Brain microvascular endothelial cell (primary cell): Measurements from ENCODE around the gene TMC5.

Experiments
- DNase-seq: peaks from one replicate; pipeline ENCODE4 v3.0.0-alpha.2; 2020
- H3K27ac ChIP-seq: fragments of 250-450 bp; sonication (Bioruptor Pico); 2 replicates; pipeline ENCODE4 v1.5.1; 2020; ENCODE audit warnings: mild to moderate bottlenecking, moderate library complexity
- H3K27me3 ChIP-seq: fragments of 250-450 bp; sonication (Bioruptor Pico); replicated peaks from 2 replicates; pipeline ENCODE4 v1.5.1; 2020; ENCODE audit warnings: mild to moderate bottlenecking
- H3K36me3 ChIP-seq: fragments of 250-450 bp; sonication (Bioruptor Pico); replicated peaks from 2 replicates; pipeline ENCODE4 v1.5.1; 2020; ENCODE audit warnings: mild to moderate bottlenecking
- H3K4me3 ChIP-seq: 2 replicates; pipeline ENCODE4 v1.5.1; 2011; ENCODE audit warnings: low read depth, mild to moderate bottlenecking, control low read depth, low read length, moderate library complexity
- in situ Hi-C: cut with HindIII; loops from 2 replicates; pipeline ENCODE4 v1.10.0; 2017; ENCODE audit warnings: low sequenced_read_pairs, low pct_ligation_motif_present
- TF ChIP-seq, protein P1 (sequence below): IDR thresholded peaks from 2 replicates; pipeline ENCODE4 v1.5.1; 2011; ENCODE audit warnings: low read depth, mild to moderate bottlenecking, moderate library complexity, low read length, control low read depth, inconsistent platforms; ENCODE audit errors: missing control alignments

TMC5 gene

DNA sequence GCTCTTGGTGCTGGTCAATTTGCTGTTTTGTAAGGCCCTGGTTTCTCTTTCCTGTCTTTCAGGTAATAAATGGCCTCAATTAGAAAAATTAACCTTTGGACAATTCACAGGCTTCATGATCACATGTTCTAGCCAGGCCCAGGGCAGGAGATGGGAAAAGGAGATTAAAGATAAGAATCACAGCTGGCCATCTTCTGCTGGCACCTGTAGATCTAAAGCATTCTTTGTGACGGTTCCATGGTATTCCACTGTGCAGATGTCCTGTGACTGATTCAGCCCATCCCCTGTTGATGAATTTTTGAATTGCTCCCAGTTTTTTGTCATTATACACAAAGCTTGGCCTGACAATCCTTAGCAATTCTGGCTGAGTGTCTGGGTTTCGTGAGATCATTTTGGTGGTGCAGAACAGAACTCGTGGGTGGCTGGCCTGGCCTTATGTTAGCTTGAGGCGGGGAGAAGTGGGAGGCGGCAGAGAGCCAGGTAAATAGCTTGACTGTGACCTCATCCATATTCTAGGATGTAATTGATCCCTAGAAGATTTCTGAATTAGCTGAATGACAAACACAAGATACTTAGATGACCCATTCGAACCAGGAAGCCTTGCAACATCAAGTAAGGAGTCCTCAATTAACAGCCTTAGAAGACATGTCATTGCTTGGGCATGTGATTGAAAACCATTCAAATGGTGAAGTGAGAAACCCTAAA is 14.1 kb downstream of the TMC5 start:
- H3K36me3 ChIP-seq, result no peaks in the 10 kb centered on the region
- H3K27me3 ChIP-seq, result no peaks in the 10 kb centered on the region
- H3K27ac ChIP-seq, result no peak overlapping the region
- H3K4me3 ChIP-seq, result no peak overlapping the region
- in situ Hi-C loops, result no loop called here
- TF ChIP-seq, protein P1, sequence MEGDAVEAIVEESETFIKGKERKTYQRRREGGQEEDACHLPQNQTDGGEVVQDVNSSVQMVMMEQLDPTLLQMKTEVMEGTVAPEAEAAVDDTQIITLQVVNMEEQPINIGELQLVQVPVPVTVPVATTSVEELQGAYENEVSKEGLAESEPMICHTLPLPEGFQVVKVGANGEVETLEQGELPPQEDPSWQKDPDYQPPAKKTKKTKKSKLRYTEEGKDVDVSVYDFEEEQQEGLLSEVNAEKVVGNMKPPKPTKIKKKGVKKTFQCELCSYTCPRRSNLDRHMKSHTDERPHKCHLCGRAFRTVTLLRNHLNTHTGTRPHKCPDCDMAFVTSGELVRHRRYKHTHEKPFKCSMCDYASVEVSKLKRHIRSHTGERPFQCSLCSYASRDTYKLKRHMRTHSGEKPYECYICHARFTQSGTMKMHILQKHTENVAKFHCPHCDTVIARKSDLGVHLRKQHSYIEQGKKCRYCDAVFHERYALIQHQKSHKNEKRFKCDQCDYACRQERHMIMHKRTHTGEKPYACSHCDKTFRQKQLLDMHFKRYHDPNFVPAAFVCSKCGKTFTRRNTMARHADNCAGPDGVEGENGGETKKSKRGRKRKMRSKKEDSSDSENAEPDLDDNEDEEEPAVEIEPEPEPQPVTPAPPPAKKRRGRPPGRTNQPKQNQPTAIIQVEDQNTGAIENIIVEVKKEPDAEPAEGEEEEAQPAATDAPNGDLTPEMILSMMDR, result no peak
- DNase-seq, result no peak

DNA sequence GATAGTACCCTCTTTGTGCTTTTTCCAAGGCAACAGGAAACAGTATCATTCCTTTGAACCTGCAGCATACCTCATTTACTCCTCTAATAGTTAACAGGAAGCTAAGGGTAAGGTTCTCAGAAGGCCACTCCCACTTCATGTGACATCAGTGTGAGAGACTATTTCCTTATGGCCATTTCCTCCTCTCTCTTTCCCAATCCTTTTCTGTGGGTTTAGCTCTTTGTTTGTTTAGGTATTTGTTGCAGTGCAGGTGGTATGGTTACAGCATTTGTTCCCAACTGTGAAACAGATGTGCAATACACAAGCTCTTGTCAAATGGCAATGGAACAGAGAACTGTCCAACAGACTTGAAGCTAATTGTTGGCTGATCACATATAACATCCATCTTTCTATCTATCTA is 14.7 kb downstream of the TMC5 start:
- Histone ChIP-seq H3K36me3 (no peaks in the 10 kb centered on the region), H3K27ac (no peak overlapping the region), H3K27me3 (no peaks in the 10 kb centered on the region), H3K4me3 (no peak overlapping the region)
- in situ Hi-C loops, result no loop called here
- DNase-seq, result no peak
- TF ChIP-seq, protein P1, result no peak

DNA sequence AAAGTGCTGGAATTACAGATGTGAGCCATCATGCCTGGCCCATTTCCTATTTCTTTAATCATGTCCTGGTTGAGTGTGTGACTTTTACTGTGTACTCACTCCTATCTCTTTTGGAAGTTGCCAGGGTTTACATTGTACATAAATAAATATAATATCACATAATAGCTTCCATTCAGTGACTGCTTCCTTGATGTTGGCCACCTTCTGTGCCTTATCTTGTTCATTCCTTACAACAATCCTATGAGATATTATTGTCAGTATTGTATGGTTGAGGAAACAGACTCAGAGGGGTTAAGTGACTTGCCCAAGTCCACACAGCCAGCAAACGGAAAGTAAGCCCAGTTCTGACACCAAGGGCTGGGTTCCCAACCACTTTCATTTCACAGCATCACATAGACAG is 16.9 kb downstream of the TMC5 start:
- DNase-seq, result no peak
- in situ Hi-C loops, result no loop called here
- TF ChIP-seq, protein P1, result no peak
- H3K27me3 ChIP-seq, result no peaks in the 10 kb centered on the region
- H3K27ac ChIP-seq, result no peak overlapping the region
- no peak overlapping the region for H3K4me3 ChIP-seq
- H3K36me3 ChIP-seq, result no peaks in the 10 kb centered on the region

DNA sequence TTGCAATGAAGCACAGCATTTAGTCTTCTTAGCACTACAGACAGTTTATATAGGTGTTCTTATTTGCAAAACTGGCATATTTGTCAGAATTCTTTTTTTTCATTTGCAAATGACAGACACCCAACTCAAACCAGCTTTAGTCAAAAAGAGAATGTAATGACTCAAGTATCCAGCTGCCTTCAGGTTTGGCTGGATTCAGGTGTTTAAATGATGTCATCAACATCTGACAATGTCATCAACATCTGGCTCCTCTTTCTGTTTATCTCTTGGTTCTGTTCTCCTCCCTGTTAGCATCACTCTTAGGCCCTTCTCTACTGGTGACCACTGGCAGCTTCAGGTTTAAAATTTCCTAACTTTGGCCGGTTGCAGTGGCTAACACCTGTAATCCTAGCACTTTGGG is 18.9 kb downstream of the TMC5 start:
- H3K4me3 ChIP-seq, result no peak overlapping the region
- in situ Hi-C loops, result no loop called here
- TF ChIP-seq, protein P1, result no peak
- no peak for DNase-seq
- H3K36me3 ChIP-seq, result no peaks in the 10 kb centered on the region
- no peaks in the 10 kb centered on the region for H3K27me3 ChIP-seq
- no peak overlapping the region for H3K27ac ChIP-seq

DNA sequence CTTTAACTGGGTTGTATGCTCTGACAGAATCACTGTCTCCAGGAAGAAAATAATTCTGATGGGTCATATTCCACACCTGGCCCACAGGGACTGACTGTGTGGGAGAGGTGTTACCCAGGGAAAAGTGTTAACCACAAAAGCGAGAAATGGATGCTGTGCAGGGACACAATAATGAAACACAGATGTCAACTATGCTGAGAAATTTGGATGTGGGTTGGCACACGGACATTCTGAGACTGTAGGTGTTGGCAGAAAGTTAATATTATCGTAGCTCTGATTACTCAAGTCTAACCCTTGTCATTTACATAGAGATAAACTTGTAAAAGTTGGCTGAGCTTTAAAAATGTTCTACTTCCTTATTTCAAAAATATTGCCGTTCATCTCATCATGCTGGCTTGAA is 19.6 kb downstream of the TMC5 start:
- no peak overlapping the region for H3K27ac ChIP-seq
- no peaks in the 10 kb centered on the region for H3K27me3 ChIP-seq
- H3K4me3 ChIP-seq, result no peak overlapping the region
- H3K36me3 ChIP-seq, result no peaks in the 10 kb centered on the region
- in situ Hi-C loops, result no loop called here
- DNase-seq, result no peak
- TF ChIP-seq, protein P1, result no peak

DNA sequence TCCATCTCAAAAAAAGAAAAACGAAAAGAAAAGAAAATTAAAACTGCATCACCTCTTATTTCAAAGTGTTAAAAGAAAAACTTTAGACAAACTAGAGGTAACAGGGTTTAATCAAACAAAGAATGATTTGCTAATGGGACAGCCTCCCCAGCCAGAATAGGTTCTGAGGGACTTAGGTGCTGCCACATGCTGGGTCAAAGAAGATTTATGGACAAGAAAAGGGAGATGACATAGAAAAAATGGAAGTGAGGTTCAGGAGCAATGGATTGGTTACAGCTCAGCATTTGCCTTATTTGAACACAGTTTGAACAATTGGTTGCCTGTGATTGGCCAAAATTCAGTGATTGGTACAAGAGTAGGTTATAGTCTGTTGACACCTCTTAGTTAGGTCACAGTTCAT is 21.1 kb downstream of the TMC5 start:
- in situ Hi-C loops, result no loop called here
- Histone ChIP-seq H3K27ac (no peak overlapping the region), H3K36me3 (no peaks in the 10 kb centered on the region), H3K27me3 (no peaks in the 10 kb centered on the region), H3K4me3 (no peak overlapping the region)
- TF ChIP-seq, protein P1, result no peak
- DNase-seq, result no peak
